NCI-H82 treated with DMSO at 0.1 percent for 48 hours (cell line): ENCODE data around the gene TRIM26.
"Not testable (repeated sequence)": the region's sequence is repeated elsewhere in the genome, so short reads cannot be mapped to it uniquely, and the experiment has no call there.

ENCODE experiments used
- DNase-seq: peaks from one replicate; lab custom pipeline; 2025; ENCODE audit not compliant: unreplicated experiment; lab: John Stamatoyannopoulos, UW

Gene TRIM26

GRCh38 chr6:30212865-30213666 lies at the start of gene TRIM26:
Gene TRIM26, minus strand, starts transcription at chr6:30213406. Its CDS starts 14,303 bp downstream, at chr6:30199103.
- DNase-seq, result peak; percentile 95

- DNase-seq, result no peak
These were observed 46.9 kb upstream of the TRIM26 start for GRCh38 chr6:30260036-30260504.

GRCh38 chr6:30259140-30260035 lies 46.2 kb upstream of the TRIM26 start:
- DNase-seq, result peak; percentile 57

GRCh38 chr6:30258204-30258603 lies 45.0 kb upstream of the TRIM26 start:
- no peak for DNase-seq

GRCh38 chr6:30252417-30252816 lies 39.2 kb upstream of the TRIM26 start:
- DNase-seq, result not testable (repeated sequence)

GRCh38 chr6:30244560-30244959 lies 31.4 kb upstream of the TRIM26 start:
- no peak for DNase-seq

- DNase-seq, result no peak
These were observed 25.1 kb upstream of the TRIM26 start for GRCh38 chr6:30238178-30238795.

GRCh38 chr6:30234356-30234755 lies 21.1 kb upstream of the TRIM26 start:
- no peak for DNase-seq

GRCh38 chr6:30231067-30231466 lies 17.9 kb upstream of the TRIM26 start:
- peak; percentile 23 for DNase-seq

- DNase-seq, result no peak
These were observed 14.7 kb upstream of the TRIM26 start for GRCh38 chr6:30227763-30228487.

GRCh38 chr6:30227242-30227722 lies 14.1 kb upstream of the TRIM26 start:
- DNase-seq, result no peak

- no peak for DNase-seq
These were observed 10.1 kb upstream of the TRIM26 start for GRCh38 chr6:30223339-30223738.

GRCh38 chr6:30221956-30222355 lies 8.8 kb upstream of the TRIM26 start:
- DNase-seq, result not testable (repeated sequence)

GRCh38 chr6:30221395-30221794 lies 8.2 kb upstream of the TRIM26 start:
- DNase-seq, result peak; percentile 14

- peak; percentile 8 for DNase-seq
These were observed 6.0 kb upstream of the TRIM26 start for GRCh38 chr6:30219244-30219643.

- no peak for DNase-seq
These were observed 2.9 kb upstream of the TRIM26 start for GRCh38 chr6:30216096-30216495.

- DNase-seq, result no peak
These were observed 1.4 kb upstream of the TRIM26 start for GRCh38 chr6:30214657-30214982.

- no peak for DNase-seq
These were observed 901 bp upstream of the TRIM26 start for GRCh38 chr6:30213957-30214656.

- DNase-seq, result no peak
These were observed 406 bp upstream of the TRIM26 start for GRCh38 chr6:30213667-30213956.

- DNase-seq, result no peak
These were observed 1.3 kb downstream of the TRIM26 start for GRCh38 chr6:30211899-30212298.
